Left renal pelvis (tissue), 4 donors: ENCODE data around the gene CHST15. TPM values are rescaled to one million over a fixed set of nuclear protein-coding genes. Genes with fewer than 3 reads are reported as not detected.

ENCODE experiments used
- DNase-seq, 4 donors: peaks; one replicate each; pipeline ENCODE4 v3.0.0-alpha.2; 2013; ENCODE audit warnings: low read depth in 4 of 4, low spot score in 3 of 4
- polyA plus RNA-seq, 4 donors: library from polyadenylated mRNA; unstranded; fragments of 120-200 nt; gene quantifications; one replicate each; pipeline ENCODE4 v1.2.1, GENCODE V29; 2013; ENCODE audit not compliant: insufficient read length in 4 of 4

Gene CHST15, protein sequence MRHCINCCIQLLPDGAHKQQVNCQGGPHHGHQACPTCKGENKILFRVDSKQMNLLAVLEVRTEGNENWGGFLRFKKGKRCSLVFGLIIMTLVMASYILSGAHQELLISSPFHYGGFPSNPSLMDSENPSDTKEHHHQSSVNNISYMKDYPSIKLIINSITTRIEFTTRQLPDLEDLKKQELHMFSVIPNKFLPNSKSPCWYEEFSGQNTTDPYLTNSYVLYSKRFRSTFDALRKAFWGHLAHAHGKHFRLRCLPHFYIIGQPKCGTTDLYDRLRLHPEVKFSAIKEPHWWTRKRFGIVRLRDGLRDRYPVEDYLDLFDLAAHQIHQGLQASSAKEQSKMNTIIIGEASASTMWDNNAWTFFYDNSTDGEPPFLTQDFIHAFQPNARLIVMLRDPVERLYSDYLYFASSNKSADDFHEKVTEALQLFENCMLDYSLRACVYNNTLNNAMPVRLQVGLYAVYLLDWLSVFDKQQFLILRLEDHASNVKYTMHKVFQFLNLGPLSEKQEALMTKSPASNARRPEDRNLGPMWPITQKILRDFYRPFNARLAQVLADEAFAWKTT
- polyA plus RNA-seq: 10 to 100 TPM; 16.6 to 38.5 (median 20.0) TPM

DNA sequence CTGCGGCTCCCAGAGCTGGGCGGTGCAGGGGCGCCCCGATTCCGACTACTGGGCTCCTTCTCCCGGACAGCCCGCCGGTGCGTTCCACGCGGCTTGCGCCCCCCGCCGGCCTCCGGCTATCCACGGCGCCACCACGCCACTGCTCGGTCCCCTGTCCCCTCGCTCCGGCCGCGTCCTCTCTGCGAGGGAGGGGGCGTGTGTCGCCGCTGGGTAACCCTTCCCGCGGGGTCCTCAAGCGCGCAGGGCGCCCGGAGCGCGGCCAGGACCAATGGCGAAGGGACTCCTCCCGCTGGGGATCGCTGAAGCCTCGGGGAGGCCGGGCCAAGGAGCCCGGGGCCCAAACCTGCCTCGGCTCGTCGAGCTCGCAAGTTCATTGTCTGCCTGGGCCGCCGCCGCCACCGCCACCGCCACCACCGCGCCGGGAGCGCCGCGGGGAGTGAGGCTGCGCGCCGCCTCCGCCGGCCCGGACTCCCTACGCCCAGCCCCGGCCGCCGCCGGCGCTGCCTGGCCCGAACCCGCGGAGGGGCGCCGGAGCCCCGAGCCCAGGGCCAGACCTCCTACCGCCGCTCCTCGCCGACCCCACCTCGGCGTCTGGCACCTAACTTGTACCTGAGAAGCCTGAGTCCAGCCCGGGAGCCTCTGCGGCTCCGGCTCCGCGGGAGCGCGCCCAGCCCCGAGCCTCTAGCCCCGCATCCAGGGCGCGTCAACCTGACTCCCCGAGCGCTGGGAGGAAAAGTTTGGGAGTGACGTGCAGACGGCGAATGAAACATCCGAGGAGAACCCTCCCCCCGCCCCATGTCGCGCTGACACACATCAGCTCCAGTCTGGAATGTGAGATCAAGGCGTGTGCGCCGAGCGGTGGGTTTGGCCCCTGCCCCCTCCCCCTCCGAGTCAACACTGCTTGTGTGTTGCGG, at the start of gene CHST15:
Gene CHST15, minus strand, starts transcription at position 739 of the 914 bp plus-strand sequence. CDS start 47,386 bp downstream, outside the sequence.
- peak in 1 of 4 donors; percentile 63 for DNase-seq

DNA sequence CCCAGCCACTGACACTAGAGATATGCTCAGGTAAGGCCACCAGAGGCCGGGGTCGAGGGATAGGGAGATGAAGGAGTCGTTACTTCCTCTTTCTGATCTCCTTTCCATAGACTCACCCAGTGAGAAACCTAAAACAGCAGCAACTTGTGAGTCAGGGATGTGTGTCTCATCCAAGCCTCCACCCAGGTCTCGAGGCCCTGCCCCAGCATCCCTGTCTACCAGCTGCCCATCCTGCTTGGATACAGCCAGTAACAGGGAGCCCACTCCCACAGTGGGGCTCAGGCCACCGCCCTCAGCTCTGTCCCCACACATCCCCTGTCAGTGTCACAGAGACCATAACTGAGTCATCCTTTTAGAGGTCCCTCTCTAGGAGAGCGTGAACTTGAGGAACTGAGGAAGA, 49.6 kb upstream of the CHST15 start:
- no peak for DNase-seq

DNA sequence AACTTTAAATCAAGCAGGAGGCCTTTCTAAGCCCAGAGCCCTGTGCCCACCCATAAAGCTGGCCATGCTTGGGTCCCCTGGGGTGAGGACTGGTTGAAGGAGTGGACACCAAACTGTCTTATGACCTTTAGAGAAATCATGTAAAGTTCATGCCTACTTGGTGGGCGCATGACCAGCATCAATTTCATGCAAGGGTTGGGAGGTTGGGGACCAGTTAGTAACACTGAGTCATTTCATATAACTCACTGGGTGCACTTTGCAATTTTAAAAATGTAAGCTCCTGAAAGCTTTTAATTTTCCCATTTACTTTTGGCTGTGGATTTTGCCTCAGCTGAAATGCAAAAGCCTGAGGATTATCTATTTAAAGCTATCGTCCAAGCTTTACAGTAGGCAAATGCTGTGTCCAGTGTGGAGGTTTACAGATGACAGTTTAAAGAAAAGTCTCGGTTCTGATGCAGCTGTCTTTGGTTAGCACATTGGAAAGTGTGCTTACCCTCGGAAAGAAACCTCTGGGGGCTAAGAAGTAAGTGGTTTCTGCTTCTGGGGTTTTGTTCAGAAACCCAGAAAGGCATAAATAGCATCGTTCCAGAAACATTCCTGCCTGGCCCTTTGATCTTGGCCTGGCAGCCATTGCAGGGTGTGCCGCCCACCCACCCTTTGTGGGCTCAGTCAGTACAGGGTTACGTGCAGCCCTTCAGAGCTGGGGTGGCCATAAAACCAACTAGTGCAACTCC, 48.8 kb upstream of the CHST15 start:
- DNase-seq: no peak

DNA sequence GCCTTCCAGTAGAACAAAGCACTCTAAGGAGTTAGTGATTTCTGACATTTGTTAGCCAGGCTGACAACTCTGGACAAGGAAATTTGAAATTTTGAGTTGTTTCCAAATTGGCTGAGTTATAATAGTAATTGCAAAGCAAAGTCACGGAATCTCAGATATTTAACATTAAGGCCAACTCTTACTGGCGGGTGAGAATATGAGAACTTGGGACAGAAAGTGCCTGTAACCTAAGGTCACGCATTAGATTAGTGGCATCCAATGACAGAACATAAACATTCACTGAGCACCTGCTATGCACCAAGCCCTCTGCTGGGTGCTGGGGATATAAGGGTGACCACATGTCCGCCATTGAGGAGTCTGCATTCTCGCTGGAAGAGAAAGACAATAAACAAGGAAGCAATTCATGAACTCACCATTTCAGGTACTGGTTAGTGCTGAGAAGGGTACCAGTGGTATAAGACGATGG, 45.5 kb upstream of the CHST15 start:
- DNase-seq: no peak

DNA sequence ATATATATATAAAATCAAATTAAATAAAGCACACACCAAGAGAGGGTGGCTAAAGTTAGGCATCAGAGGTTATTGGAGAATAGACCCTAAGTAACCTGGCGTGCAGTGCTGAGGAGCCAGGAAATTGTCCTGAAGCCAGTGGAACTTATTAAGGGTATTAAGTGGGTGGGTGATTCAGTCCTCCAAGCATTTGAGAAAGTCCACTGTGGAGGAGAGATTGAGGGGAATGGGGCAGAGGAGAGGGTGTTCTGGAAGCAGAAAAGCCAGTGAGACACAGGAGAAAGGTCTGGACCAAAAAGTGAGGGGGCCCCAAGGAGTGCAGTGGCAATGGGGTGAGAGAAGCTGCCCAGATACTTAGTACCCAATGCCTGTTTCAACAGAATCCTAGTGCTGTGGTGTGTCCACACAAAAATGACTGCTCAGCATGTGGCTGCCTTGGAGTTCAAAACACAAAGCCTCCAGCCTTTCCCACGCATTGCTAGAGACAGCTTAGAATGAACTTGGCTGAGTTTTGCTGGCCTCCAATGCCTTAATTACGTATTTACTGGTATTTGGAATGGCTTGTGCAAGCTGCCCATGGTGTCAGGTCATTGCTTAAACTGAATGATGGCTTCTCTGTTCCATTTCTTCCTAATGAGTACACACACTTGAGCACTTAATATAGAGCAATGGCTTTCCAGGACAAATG, 44.9 kb upstream of the CHST15 start:
- no peak for DNase-seq

DNA sequence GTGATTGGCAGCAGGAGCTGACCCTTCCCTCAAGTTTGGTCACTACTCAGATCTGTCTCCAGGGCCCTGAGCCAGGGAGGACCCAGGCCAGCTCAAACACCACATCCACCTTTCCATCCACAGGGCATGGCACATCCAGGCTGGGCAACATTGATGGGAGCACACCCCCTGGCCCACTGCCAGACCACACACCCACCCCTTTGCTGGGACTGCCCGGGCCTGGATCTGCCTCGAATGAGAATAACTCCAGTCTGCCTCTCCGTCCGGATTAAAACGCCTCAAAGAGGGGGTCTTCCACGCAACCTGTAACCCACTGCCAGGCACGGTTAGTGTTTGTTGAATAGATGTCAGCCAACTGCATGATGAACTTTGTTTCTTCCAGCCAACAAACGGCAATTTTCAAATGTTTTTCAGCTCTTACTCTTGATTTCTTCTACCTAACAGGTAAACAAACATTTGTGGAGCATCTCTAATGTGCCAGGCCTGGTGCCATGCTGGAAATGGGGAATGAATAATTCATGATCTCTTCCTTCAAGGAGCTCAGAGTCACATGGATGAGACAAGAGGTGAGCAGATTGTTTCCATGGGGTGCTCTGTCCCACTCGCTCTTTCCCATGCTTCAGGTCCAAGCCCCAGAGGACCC, 41.0 kb upstream of the CHST15 start:
- DNase-seq: no peak

DNA sequence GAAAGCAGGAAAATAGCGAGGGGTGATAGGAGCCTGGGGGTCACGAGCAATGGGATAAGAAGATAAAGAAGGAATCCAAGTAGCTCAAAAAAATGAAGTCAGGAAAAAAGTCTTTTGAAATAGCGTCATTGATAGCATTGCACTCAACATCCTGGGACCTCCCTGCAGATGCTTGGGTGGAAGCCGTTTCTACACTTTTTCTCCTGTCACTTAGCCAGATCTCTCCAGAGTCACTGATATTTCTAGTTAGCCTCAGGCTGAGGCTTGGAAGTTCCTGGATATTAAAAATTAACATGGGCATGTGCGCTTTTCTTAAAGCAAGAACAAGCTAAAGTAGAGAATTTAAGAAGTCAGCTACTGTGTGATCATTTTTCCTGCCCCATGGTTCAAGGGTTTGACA, 39.5 kb upstream of the CHST15 start:
- DNase-seq: no peak

DNA sequence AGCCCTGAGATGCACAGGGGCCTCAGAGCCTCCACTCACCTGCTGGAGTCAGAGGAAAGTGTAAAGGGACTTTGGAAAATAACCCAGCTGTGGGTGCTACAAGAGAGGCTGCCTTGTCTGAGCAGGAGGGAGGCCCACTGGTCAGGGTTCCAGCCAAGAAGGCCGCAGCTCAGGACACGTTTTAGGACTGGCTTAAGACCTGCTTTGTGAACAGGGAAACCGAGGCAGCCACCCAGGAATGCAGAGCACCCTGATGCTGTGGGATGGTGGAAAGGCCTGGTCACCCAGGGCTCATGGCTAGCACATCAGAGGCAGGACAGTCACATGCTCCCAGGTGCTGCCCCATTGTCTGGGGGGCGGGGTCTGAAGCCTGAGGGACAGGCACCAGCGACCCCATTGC, 38.9 kb upstream of the CHST15 start:
- no peak for DNase-seq

DNA sequence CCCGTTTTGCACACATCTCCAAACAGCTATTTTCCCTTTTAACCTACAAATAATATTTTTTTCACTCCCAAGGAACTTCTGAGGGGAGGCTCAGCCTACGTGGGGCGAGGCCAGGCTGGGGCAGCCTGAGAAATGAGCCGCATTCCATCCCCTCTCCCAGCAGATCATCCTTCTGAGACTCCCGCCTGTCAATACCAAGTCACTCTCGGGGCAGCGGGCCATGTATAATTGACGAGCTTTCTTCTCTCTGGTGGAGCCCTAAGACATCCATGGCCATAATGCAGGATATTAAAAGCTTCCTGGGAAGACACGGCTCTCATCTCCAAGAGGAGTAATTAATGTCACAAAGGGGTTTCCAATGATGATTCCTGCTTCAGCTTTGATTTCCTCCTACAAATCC, 37.8 kb upstream of the CHST15 start:
- DNase-seq: no peak

DNA sequence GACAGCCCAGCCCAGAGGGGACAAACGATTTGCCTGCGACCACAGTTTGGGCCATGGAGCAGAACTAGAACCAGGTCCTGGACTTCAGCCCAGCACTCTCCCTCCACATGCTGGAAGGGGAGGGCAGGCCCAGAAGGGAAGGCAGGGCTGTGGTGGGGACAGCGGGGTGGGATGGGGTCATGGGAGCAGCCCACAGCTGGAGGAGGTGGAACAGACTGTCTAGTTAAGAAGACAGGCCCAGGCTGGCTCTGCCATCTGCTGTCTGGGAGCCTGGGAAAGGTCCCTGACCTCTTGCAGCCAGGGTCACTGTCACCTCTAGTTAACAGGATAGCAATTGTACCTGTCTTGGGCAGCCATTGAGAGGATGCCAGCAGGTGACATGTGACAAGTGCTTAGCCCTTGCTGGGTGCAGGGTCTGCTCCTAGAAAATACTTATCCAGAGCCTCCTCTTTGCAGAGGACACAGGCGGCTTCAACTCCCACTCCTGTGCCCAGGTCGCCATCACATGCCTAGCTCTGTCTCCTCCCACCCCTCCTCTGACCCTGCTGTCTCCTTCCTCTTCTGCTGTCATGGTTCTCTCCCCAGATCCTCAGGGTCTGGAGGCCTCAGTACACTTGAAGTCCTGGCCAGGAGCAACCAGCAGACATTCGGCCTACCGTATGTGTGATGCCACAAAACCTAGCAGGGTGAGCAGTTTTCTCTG, 37.0 kb upstream of the CHST15 start:
- DNase-seq: no peak

DNA sequence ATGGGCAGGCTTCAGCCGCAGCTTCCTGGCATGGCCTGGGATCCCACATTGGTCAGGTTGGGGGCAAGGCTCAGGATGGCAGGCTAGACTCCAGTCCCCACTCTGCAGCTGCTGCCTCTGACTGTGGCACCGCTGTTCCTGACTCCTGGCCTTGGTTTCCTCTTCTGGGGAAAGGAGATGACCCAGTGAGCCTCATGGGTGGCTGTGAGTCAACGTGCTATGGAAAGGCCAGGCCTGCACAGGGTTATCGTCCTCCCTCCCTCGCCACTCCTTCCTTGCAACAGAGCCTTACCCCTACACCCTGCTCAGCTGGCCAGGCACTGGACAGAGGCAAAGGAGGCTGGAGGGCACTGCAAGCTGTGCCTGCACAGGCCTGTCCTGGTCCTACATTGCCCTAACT, 36.1 kb upstream of the CHST15 start:
- no peak for DNase-seq

DNA sequence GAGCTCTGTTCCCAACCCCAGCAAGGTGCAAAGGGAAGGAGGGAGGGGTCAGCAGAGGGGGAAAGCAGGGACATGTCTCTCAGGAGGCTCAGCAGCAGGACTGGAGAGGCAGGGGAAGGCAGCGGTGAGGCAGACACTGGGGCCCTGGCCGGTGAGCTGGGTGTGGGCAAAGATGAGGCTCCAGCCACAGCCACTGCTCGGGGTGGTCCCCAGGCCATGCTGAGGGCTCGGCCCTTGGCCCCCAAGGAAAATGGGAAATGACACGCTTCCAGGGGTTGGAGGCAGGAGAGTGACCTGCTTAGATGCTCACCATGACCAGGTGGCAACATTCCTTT, 35.4 kb upstream of the CHST15 start:
- no peak for DNase-seq

DNA sequence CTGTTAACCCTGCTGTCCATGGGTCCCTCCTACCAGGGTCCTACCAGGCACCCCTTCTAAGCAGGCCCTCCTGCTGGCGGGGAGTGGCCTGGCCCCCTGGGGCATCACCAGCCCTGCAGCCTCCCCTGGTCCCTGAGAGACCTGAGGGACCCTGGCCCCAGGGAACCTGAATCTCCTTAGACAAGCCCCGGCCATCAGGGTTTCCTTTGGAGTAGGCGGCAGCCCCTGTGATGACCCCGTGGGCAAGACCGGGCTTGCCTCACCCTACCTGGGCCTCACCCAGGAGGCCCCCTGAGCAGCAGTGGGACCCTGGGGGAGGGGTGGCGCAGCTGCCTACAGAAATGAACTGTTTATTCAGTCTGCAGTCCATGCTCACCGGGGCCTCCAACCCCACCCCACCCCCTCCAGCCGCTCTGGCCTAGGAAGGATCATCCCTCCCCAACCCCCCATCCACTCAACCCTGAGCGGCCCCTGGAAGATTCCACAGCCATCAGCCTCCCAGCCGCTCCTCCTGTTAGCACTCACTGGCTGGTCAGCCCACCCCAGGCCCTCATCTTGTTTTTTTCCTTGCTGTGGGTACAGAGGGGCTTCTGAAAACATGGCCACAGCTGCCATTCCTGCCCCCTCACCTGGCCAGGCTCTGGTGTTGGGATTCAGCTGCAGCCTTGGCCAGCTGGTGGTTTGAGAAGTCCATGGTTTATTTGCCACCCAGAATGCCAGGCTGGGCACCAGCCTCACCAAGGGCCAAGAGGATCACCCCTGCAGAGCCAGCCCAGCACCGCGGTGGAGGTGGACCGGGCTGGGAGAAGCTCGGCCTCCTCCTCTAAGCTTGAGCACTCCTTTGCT, 34.8 kb upstream of the CHST15 start:
- DNase-seq: no peak

DNA sequence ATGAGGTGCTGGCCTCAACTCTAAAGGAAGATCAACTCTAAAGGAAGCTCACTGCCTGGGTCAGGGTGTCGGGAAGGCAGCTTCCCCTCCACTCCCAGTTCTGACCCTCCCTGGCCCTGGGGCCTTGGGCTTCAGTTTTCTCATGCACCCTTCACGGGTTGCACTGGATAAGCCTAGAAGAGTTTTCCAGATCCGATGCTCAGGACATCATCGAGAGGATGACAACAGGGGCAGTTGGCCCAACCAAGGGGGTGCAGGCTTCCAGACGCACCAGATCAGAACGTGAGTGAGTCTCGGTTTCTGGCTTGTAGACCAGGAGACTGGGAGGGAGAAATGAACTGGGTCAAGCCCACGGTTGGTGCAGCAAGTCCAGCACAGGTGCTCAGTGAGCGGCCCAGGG, 34.2 kb upstream of the CHST15 start:
- DNase-seq: no peak

DNA sequence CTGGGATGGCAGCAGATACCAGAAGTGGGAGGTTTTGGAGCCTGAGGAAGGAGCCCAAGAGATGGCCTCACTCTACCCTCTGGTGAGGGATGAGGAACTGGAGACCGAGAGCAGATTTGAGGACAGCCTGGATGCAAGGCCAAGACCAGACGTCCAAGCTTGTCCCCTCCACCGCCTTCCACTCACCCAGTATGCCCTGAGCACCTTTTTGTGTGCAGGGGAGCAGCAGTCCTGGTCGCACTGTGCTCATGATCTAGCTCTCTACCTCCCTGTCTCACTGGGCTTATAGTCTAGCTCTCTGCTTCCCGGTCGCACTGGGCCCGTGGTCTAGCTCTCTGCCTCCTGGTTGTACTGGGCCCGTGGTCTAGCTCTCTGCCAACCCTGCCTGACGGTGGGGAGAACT, 33.6 kb upstream of the CHST15 start:
- DNase-seq: no peak

DNA sequence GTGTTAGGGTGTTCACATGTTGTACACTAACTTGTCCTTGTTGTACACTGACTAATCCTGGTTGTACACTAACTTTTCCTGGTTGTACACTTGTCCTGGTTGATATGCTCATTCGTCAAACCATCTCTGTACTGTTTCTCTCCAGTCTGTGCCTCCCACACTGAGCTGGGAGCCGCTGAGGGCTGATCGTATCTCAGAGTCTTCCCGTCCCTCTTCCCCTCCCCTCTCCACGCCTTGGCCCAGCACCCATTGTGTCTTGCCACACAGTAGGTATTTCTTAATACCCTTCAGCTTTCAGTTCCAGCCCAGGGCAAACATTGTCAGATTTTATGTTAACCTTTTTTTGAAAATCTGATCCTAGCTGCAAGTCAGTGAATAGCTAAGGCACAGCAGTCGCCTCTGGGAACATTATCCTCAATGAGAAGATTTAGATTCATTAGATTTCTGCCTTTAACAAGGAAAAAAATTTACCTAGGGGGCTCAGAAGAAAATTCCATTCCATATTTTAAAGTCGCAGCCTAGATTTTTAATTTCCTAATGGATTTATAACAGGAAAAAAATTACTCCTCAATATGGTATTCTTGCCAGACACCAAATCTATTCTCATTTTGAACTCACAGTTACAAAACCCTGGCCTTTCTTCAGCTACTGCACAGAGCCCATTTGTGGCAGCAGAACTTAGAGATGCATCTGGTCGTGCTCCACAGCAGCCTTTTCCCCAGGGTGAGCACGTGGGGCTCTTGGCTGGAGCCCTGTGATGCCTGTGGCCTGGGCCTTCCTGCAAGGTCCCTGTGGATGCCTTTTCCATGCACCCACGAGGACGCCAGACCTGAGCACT, 33.0 kb upstream of the CHST15 start:
- no peak for DNase-seq
